ENCODE data around the gene OMA1.

- TF ChIP-seq POLR2A (IDR thresholded peaks at IDR 0.05; ENCODE audit: low read depth, low read length) (no peak), POLR2AphosphoS5 (IDR thresholded peaks at IDR 0.05; ENCODE audit: low read depth, low read length) (no peak), TAF1 (IDR thresholded peaks at IDR 0.05; ENCODE audit: borderline replicate concordance, low read depth, low read length) (no peak)
Observed at GRCh38 chr1:58432851-58433668, 113.5 kb downstream of the OMA1 start.
